ENCODE data around the gene TRAPPC8. TPM values are rescaled to one million over a fixed set of nuclear protein-coding genes. Genes with fewer than 3 reads are reported as not detected.

TRAPPC8 gene
- total and polyA plus RNA-seq, 2 of the 13 experiments (the other 11 are each of a cell fraction or from before 2014, with no cell fraction given) = 34.6 to 50.8 TPM

DNA sequence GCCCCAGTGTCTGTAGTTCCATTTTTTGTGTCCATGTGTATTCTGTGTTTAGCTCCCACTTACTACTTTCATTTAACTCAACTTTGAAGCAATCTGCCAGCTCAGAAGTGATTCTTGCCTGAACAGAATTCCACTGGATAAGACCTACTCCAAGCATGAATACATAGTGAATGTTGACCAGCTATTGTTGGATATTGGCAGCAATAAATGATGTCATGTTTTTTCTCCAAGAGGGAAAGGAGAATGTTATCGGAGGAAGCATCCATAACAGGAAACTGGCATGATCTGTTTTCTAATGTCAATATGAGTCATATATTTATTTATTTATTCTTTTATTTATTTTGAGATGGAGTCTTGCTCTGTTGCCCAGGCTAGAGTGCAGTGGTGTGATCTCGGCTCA, 36.8 kb upstream of the TRAPPC8 start:
- Histone ChIP-seq H3K27me3 (ENCODE audit: control insufficient read depth in 1 of 2, insufficient read depth in 2 of 2, low read length in 2 of 2) (0 out of 5 replicates have a peak, but pooled peaks cover 0 to 4% of the 10 kb centered on the region in 2 experiments), H2AFZ (ENCODE audit: low read length) (no peak overlapping the region), H3K4me1 (ENCODE audit: insufficient read depth, low read length) (peaks cover 14% of the 10 kb centered on the region), H3K79me2 (ENCODE audit: insufficient read depth, low read length) (no peaks in the 10 kb centered on the region), H3K4me2 (ENCODE audit: low read depth, low read length) (no peak overlapping the region), H3K9ac (ENCODE audit: insufficient read depth, low read depth, low read length) (no peak overlapping the region), H3K36me3 (replicated peaks in 1 of 2; ENCODE audit: control insufficient read depth in 1 of 2, insufficient read depth in 2 of 2, low read length in 2 of 2) (no peaks in the 10 kb centered on the region), H4K20me1 (ENCODE audit: insufficient read depth, low read length) (no peaks in the 10 kb centered on the region), H3K27ac (ENCODE audit: extremely low read length, insufficient read depth, low read length) (no peak overlapping the region), H3K4me3 (replicated peaks in 1 of 3; ENCODE audit: insufficient read depth in 1 of 3, low read depth in 2 of 3, low read length in 3 of 3) (no peak overlapping the region), H3K9me3 (ENCODE audit: low read length) (peaks cover 18% of the 10 kb centered on the region; the same call in 1 of the 2 replicates)
- FAIRE-seq (no peak), ATAC-seq (no peak), DNase-seq (ENCODE audit: low spot score) (no peak)
- ChIA-PET CTCF (ENCODE audit: low intra/inter-chr PET ratio, low total read pairs) (interaction anchor here (0.9 kb wide), 1 partner anchor 238 kb away, joined by 3 read pairs; no protein-coding TSS in a partner anchor), POLR2A (no interaction called here)
- in situ Hi-C loops (cut with HindIII; ENCODE audit: extremely low pct_ligation_motif_present, low pct_unique_long_range_greater_than_20kb) = loop anchor here (10.0 kb wide), 1 partner anchor 425 kb away; no protein-coding TSS in a partner anchor
- whole genome bisulfite sequencing (ENCODE audit: low lambda C conversion rate) = 78% methylated on average over 2 of the region's 2 CpGs
- intact Hi-C loops (cut with micrococcal nuclease; ENCODE audit: unreplicated experiment) = loop anchor here (5.0 to 10.0 kb wide), 2 partner anchors 52 to 425 kb away; no protein-coding TSS in a partner anchor
- no TSS peak for BruUV-seq (replicated peaks)
- TF ChIP-seq, protein P1, sequence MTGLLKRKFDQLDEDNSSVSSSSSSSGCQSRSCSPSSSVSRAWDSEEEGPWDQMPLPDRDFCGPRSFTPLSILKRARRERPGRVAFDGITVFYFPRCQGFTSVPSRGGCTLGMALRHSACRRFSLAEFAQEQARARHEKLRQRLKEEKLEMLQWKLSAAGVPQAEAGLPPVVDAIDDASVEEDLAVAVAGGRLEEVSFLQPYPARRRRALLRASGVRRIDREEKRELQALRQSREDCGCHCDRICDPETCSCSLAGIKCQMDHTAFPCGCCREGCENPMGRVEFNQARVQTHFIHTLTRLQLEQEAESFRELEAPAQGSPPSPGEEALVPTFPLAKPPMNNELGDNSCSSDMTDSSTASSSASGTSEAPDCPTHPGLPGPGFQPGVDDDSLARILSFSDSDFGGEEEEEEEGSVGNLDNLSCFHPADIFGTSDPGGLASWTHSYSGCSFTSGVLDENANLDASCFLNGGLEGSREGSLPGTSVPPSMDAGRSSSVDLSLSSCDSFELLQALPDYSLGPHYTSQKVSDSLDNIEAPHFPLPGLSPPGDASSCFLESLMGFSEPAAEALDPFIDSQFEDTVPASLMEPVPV (CRISPR knock-in tag; IDR thresholded peaks at IDR 0.05) = no peak
- peak; percentile 69 for TF ChIP-seq ATF7 (IDR thresholded peaks at IDR 0.05)
- TF ChIP-seq ATF7 (CRISPR knock-in tag; IDR thresholded peaks at IDR 0.05) = no peak

DNA sequence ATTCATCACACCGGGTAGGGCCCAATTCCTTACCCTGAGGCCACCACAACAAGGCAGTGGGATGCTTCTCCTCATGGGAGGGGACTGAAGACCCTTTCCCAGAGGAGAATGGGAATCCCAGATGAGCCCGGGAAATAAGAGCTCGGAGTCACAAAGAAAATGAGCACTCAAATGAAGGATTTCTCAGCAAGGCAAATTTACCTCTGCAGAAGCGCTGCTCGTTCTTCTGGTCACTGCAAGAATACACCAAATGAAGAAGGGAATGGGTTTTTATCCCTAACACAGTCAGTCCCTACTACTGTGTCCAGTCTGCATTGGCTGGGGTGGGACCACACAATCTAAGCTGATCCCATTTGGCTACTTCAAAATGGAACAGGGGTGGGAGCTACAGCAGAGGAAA, 35.7 kb upstream of the TRAPPC8 start:
- ChIA-PET POLR2A (no interaction called here), CTCF (ENCODE audit: low intra/inter-chr PET ratio, low total read pairs) (no interaction called here)
- in situ Hi-C loops (cut with HindIII; ENCODE audit: extremely low pct_ligation_motif_present, low pct_unique_long_range_greater_than_20kb) = loop anchor here (10.0 kb wide), 1 partner anchor 424 kb away; no protein-coding TSS in a partner anchor
- no peak for DNase-seq (ENCODE audit: low spot score)
- Histone ChIP-seq H4K20me1 (ENCODE audit: insufficient read depth, low read length) (no peaks in the 10 kb centered on the region), H3K9ac (ENCODE audit: insufficient read depth, low read depth, low read length) (no peak overlapping the region), H3K4me2 (ENCODE audit: low read depth, low read length) (no peak overlapping the region), H3K36me3 (replicated peaks in 1 of 2; ENCODE audit: control insufficient read depth in 1 of 2, insufficient read depth in 2 of 2, low read length in 2 of 2) (no peaks in the 10 kb centered on the region), H3K27ac (ENCODE audit: extremely low read length, insufficient read depth, low read length) (no peak overlapping the region), H3K9me3 (ENCODE audit: low read length) (peaks cover 29% of the 10 kb centered on the region), H3K4me1 (ENCODE audit: insufficient read depth, low read length) (peaks cover 12% of the 10 kb centered on the region), H2AFZ (ENCODE audit: low read length) (no peak overlapping the region), H3K27me3 (ENCODE audit: control insufficient read depth in 1 of 2, insufficient read depth in 2 of 2, low read length in 2 of 2) (0 out of 5 replicates have a peak, but pooled peaks cover 0 to 4% of the 10 kb centered on the region in 2 experiments), H3K79me2 (ENCODE audit: insufficient read depth, low read length) (no peaks in the 10 kb centered on the region), H3K4me3 (replicated peaks in 1 of 3; ENCODE audit: insufficient read depth in 1 of 3, low read depth in 2 of 3, low read length in 3 of 3) (no peak overlapping the region)
- ATAC-seq = no peak
- TF ChIP-seq HOXD1 (CRISPR knock-in tag; IDR thresholded peaks at IDR 0.05) (no peak), HNRNPLL (IDR thresholded peaks at IDR 0.05; ENCODE audit: low read depth, low read length, poor library complexity, severe bottlenecking) (no peak), ATM (IDR thresholded peaks at IDR 0.05; ENCODE audit: borderline replicate concordance) (no peak), ZNF562 (CRISPR knock-in tag; IDR thresholded peaks at IDR 0.05; ENCODE audit: borderline replicate concordance) (peak; percentile 75; the same call in 1 of the 2 replicates)
- TF ChIP-seq, protein P2, sequence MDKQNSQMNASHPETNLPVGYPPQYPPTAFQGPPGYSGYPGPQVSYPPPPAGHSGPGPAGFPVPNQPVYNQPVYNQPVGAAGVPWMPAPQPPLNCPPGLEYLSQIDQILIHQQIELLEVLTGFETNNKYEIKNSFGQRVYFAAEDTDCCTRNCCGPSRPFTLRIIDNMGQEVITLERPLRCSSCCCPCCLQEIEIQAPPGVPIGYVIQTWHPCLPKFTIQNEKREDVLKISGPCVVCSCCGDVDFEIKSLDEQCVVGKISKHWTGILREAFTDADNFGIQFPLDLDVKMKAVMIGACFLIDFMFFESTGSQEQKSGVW (CRISPR knock-in tag; IDR thresholded peaks at IDR 0.05; ENCODE audit: borderline replicate concordance) = no peak
- no peak for FAIRE-seq
- no TSS peak for BruUV-seq (replicated peaks)
- 32% methylated on average over 5 of the region's 5 CpGs for WGBS (ENCODE audit: low lambda C conversion rate)
- intact Hi-C loops (cut with micrococcal nuclease; ENCODE audit: unreplicated experiment) = loop anchor here (5.0 to 10.0 kb wide), 2 partner anchors 51 to 424 kb away; no protein-coding TSS in a partner anchor
